H9 (cell line): ENCODE measurements around the gene ITLN1. TPM values are rescaled to one million over a fixed set of nuclear protein-coding genes. Genes with fewer than 3 reads are reported as not detected.

Source experiments
- DNase-seq: peaks from one replicate; pipeline ENCODE4 v3.0.0-alpha.2; 2017
- H2AFZ ChIP-seq: one replicate; pipeline ENCODE4 v1.6.1; 2013; ENCODE audit warnings: mild to moderate bottlenecking, low read length, control low read depth, moderate library complexity
- H2AK5ac ChIP-seq: 2 replicates; pipeline ENCODE4 v1.6.1; 2013; ENCODE audit warnings: low read length, control low read depth, mixed read lengths; ENCODE audit not compliant: insufficient read length
- H2BK120ac ChIP-seq: one replicate; pipeline ENCODE4 v1.6.1; 2013; ENCODE audit warnings: low read depth, mild to moderate bottlenecking, low read length, control low read depth, inconsistent platforms; ENCODE audit not compliant: poor library complexity, severe bottlenecking
- H2BK12ac ChIP-seq: 2 replicates; pipeline ENCODE4 v1.6.1; 2013; ENCODE audit warnings: low read length, control low read depth, mixed read lengths, low read depth; ENCODE audit not compliant: insufficient read length
- H2BK15ac ChIP-seq: 2 replicates; pipeline ENCODE4 v1.6.1; 2013; ENCODE audit warnings: low read depth, low read length, control low read depth
- H2BK20ac ChIP-seq: one replicate; pipeline ENCODE4 v1.6.1; 2013; ENCODE audit warnings: low read depth, mild to moderate bottlenecking, low read length, control low read depth, inconsistent platforms; ENCODE audit not compliant: poor library complexity, severe bottlenecking
- H2BK5ac ChIP-seq: 2 replicates; pipeline ENCODE4 v1.6.1; 2013; ENCODE audit warnings: low read length, control low read depth, mixed read lengths; ENCODE audit not compliant: insufficient read length
- H3K14ac ChIP-seq: 2 replicates; pipeline ENCODE4 v1.6.1; 2013; ENCODE audit warnings: low read length, control low read depth; ENCODE audit not compliant: insufficient read depth
- H3K18ac ChIP-seq: 2 replicates; pipeline ENCODE4 v1.6.1; 2013; ENCODE audit warnings: low read depth, mild to moderate bottlenecking, mixed read lengths, low read length, control low read depth; ENCODE audit not compliant: insufficient read length
- H3K23ac ChIP-seq: 2 replicates; pipeline ENCODE4 v1.6.1; 2013; ENCODE audit warnings: low read length, control low read depth, mixed read lengths, low read depth; ENCODE audit not compliant: insufficient read length
- H3K23me2 ChIP-seq: 2 replicates; pipeline ENCODE4 v1.6.1; 2013; ENCODE audit warnings: low read depth, mild to moderate bottlenecking, mixed read lengths, low read length, control low read depth; ENCODE audit not compliant: insufficient read length, poor library complexity, severe bottlenecking
- H3K27ac ChIP-seq: 2 replicates; pipeline ENCODE4 v1.5.1; 2013; ENCODE audit warnings: low read length, control low read depth, mixed read lengths, low read depth; ENCODE audit not compliant: insufficient read length
- H3K27me3 ChIP-seq: 2 replicates; pipeline ENCODE4 v1.6.1; 2013; ENCODE audit warnings: low read length, control low read depth, inconsistent platforms; ENCODE audit not compliant: insufficient read depth
- H3K4ac ChIP-seq: 2 replicates; pipeline ENCODE4 v1.6.1; 2013; ENCODE audit warnings: low read depth, mild to moderate bottlenecking, control low read depth, inconsistent platforms, low read length, moderate library complexity
- H3K4me1 ChIP-seq: 2 replicates; pipeline ENCODE4 v1.6.1; 2013; ENCODE audit warnings: low read length, control low read depth, inconsistent platforms; ENCODE audit not compliant: insufficient read depth
- H3K4me2 ChIP-seq: 2 replicates; pipeline ENCODE4 v1.6.1; 2013; ENCODE audit warnings: low read length, control low read depth, mixed read lengths; ENCODE audit not compliant: insufficient read length, insufficient read depth
- H3K56ac ChIP-seq: 2 replicates; pipeline ENCODE4 v1.6.1; 2013; ENCODE audit warnings: low read depth, mild to moderate bottlenecking, mixed read lengths, low read length, control low read depth; ENCODE audit not compliant: insufficient read length
- H3K79me1 ChIP-seq: 2 replicates; pipeline ENCODE4 v1.6.1; 2013; ENCODE audit warnings: low read depth, mild to moderate bottlenecking, moderate library complexity, low read length, control low read depth, inconsistent platforms; ENCODE audit not compliant: insufficient read depth, poor library complexity, severe bottlenecking
- H3K79me2 ChIP-seq: 2 replicates; pipeline ENCODE4 v1.6.1; 2013; ENCODE audit warnings: low read length, control low read depth, inconsistent platforms; ENCODE audit not compliant: insufficient read depth
- H3K9ac ChIP-seq: 2 replicates; pipeline ENCODE4 v1.6.1; 2013; ENCODE audit warnings: low read length, control low read depth, mixed read lengths; ENCODE audit not compliant: insufficient read length; ENCODE audit errors: extremely low read depth
- H3K9me3 ChIP-seq: one replicate; pipeline ENCODE4 v1.6.1; 2013; ENCODE audit warnings: low read depth, low read length, inconsistent platforms; ENCODE audit not compliant: control insufficient read depth
- H3T11ph ChIP-seq: one replicate; pipeline ENCODE4 v1.6.1; 2013; ENCODE audit warnings: mild to moderate bottlenecking, low read length, control low read depth, inconsistent platforms
- H4K20me1 ChIP-seq: one replicate; pipeline ENCODE4 v1.6.1; 2013; ENCODE audit not compliant: control insufficient read depth, insufficient read length, insufficient read depth
- H4K5ac ChIP-seq: 2 replicates; pipeline ENCODE4 v1.6.1; 2013; ENCODE audit warnings: low read depth, mild to moderate bottlenecking, mixed read lengths, low read length, control low read depth; ENCODE audit not compliant: insufficient read length
- H4K8ac ChIP-seq: replicated peaks from 2 replicates; pipeline ENCODE4 v1.6.1; 2013; ENCODE audit warnings: low read length, control low read depth, mixed read lengths, low read depth; ENCODE audit not compliant: insufficient read length
- H4K91ac ChIP-seq: 2 replicates; pipeline ENCODE4 v1.6.1; 2013; ENCODE audit warnings: low read depth, mild to moderate bottlenecking, moderate library complexity, mixed read lengths, low read length, control low read depth; ENCODE audit not compliant: insufficient read length
- H3K27ac Mint-ChIP-seq, 3 experiments: 2 replicates in 2 of 3; 3 replicates in 1 of 3; pipeline ENCODE4 v1.8.0; 2020 to 2021; ENCODE audit warnings: mixed read lengths in 3 of 3, mild to moderate bottlenecking in 1 of 3, moderate library complexity in 1 of 3
- H3K27me3 Mint-ChIP-seq: 2 replicates; pipeline ENCODE4 v1.8.0; 2021; ENCODE audit warnings: low read depth, mild to moderate bottlenecking, moderate library complexity, mixed read lengths
- H3K36me3 Mint-ChIP-seq, 3 experiments: 2 replicates in 2 of 3; 3 replicates in 1 of 3; pipeline ENCODE4 v1.8.0; 2020 to 2021; ENCODE audit warnings: low read depth in 3 of 3, mixed read lengths in 3 of 3; ENCODE audit not compliant: insufficient read depth in 1 of 3
- H3K4me1 Mint-ChIP-seq, 2 experiments: 2 replicates each; pipeline ENCODE4 v1.8.0; 2020; ENCODE audit warnings: mixed read lengths in 2 of 2
- H3K4me3 Mint-ChIP-seq, 2 experiments: 2 replicates in 1 of 2; 3 replicates in 1 of 2; pipeline ENCODE4 v1.8.0; 2020 to 2021; ENCODE audit warnings: mild to moderate bottlenecking in 2 of 2, mixed read lengths in 2 of 2, moderate library complexity in 1 of 2
- H3K9me3 Mint-ChIP-seq, 2 experiments: 2 replicates in 1 of 2; 3 replicates in 1 of 2; pipeline ENCODE4 v1.8.0; 2020; ENCODE audit warnings: mild to moderate bottlenecking in 2 of 2, mixed read lengths in 2 of 2, moderate library complexity in 1 of 2
- WGBS: extraction: QIAGEN DNeasy Blood & Tissue Kit; methylation state at CpG from one replicate; pipeline ENCODE4 v1.1.7; 2013; ENCODE audit warnings: missing lambda C conversion rate, low lambda C conversion rate, mixed read lengths; ENCODE audit not compliant: insufficient read length; ENCODE audit errors: extremely low coverage; 5-methylcytosine and 5-hydroxymethylcytosine counted together
- total RNA-seq: library from RNA; stranded (reverse); gene quantifications from 2 replicates; pipeline ENCODE4 v1.2.1, GENCODE V29; 2021
- TF ChIP-seq, protein P1 (sequence below): fragments of 200-600 bp; sonication (generic); conservative IDR thresholded peaks from 3 replicates; pipeline ENCODE4 v1.8.0; 2021; ENCODE audit warnings: antibody characterized with exemption, mild to moderate bottlenecking

ITLN1 gene
- total RNA-seq, 1 experiment from 2014 or later = not detected

DNA sequence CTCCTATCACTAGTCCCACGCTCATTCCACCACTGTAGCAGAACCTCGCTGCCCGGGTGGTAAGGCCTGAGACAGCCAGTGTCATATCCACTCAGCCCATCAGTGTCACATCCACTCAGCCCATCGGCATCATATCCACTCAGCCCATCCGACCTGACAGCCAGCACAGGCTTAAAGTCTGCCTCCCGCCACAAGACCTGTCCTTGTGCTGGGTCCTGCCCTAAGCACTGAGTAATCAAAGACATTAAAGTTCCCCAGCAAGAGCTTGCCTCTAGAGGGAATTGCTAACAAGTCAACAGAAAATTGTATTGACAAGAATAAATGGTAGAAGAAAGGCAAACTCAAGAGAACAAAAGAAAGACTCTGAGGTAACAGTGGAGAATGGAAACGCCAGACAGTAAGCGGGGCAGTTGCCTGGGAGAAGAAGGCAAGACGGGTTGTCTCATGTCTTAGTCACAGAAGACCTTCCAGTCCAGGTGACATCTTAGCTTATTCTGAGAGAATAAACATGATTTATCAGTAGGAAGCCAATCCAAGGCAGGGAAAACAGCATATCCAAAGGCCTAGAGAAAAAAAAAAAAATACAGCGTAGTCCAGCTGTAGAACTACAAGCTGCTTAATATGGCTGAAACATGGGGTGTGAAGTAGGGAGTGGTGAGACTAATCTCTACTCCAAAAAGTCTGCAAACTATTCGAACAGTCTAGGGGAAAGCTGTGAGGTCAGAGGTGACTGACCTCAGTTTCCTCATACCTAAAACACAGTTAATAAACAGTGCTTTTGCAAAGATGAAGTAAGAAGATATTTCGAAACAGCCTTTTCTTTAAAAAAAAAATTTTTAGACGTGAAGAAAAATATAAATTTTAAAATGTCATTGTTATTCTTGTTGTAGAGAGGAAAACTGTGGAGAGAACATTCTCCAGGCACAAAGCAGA lies 1.1 kb downstream of the ITLN1 start:
- no peak overlapping the region for H4K5ac ChIP-seq
- H3K27ac ChIP-seq = no peak overlapping the region
- Mint-ChIP-seq H3K4me3 (no peak overlapping the region), H3K9me3 (no peaks in the 10 kb centered on the region), H3K27ac (peak overlapping the region in 1 of 3 experiments; percentile 9; a peak in 1 of 7 replicates), H3K27me3 (peaks cover 2% of the 10 kb centered on the region), H3K36me3 (no peaks in the 10 kb centered on the region), H3K4me1 (no peaks in the 10 kb centered on the region)
- no peaks in the 10 kb centered on the region for H3K23me2 ChIP-seq
- TF ChIP-seq, protein P1, sequence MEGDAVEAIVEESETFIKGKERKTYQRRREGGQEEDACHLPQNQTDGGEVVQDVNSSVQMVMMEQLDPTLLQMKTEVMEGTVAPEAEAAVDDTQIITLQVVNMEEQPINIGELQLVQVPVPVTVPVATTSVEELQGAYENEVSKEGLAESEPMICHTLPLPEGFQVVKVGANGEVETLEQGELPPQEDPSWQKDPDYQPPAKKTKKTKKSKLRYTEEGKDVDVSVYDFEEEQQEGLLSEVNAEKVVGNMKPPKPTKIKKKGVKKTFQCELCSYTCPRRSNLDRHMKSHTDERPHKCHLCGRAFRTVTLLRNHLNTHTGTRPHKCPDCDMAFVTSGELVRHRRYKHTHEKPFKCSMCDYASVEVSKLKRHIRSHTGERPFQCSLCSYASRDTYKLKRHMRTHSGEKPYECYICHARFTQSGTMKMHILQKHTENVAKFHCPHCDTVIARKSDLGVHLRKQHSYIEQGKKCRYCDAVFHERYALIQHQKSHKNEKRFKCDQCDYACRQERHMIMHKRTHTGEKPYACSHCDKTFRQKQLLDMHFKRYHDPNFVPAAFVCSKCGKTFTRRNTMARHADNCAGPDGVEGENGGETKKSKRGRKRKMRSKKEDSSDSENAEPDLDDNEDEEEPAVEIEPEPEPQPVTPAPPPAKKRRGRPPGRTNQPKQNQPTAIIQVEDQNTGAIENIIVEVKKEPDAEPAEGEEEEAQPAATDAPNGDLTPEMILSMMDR = no peak
- H3K4ac ChIP-seq = no peak overlapping the region
- H3K23ac ChIP-seq = no peak overlapping the region
- H3K56ac ChIP-seq = no peak overlapping the region
- no peak for DNase-seq
- WGBS = 100% methylated on average over 1 of the region's 13 CpGs
- no peaks in the 10 kb centered on the region for H4K20me1 ChIP-seq
- no peaks in the 10 kb centered on the region for H3K4me1 ChIP-seq
- H3K4me2 ChIP-seq = no peak overlapping the region
- H2AFZ ChIP-seq = no peak overlapping the region
- H3K79me2 ChIP-seq = no peaks in the 10 kb centered on the region
- no peak overlapping the region for H3K18ac ChIP-seq
- H2BK5ac ChIP-seq = no peak overlapping the region
- no peaks in the 10 kb centered on the region for H3K79me1 ChIP-seq
- no peak overlapping the region for H2BK15ac ChIP-seq
- H2BK20ac ChIP-seq = no peak overlapping the region
- no peak overlapping the region for H2BK120ac ChIP-seq
- no peak overlapping the region for H2AK5ac ChIP-seq
- H4K91ac ChIP-seq = no peak overlapping the region
- H2BK12ac ChIP-seq = no peak overlapping the region
- no peak overlapping the region; the same call in 1 of the 2 replicates for H3K14ac ChIP-seq
- H3T11ph ChIP-seq = no peak overlapping the region
- no peak overlapping the region for H3K9ac ChIP-seq
- H4K8ac ChIP-seq = no peak overlapping the region
- H3K9me3 ChIP-seq = no peaks in the 10 kb centered on the region
- H3K27me3 ChIP-seq = no peaks in the 10 kb centered on the region
